HepG2 (cell line): ENCODE results near the gene GIPC1. TPM values are rescaled to one million over a fixed set of nuclear protein-coding genes. Genes with fewer than 3 reads are reported as not detected.

ENCODE experiments used
- CHD2 ChIP-seq: IDR thresholded peaks from 2 replicates; pipeline ENCODE4 v1.6.1; 2011; ENCODE audit warnings: low read depth, low read length, improper control_type of control experiment
- HMG20A ChIP-seq: IDR thresholded peaks from 2 replicates; pipeline ENCODE4 v1.6.1; 2016; ENCODE audit warnings: borderline replicate concordance
- KAT8 ChIP-seq: IDR thresholded peaks from 2 replicates; pipeline ENCODE4 v1.6.1; 2016; ENCODE audit warnings: missing genetic modification reagents, missing compliant biosample characterization
- KLF13 ChIP-seq: sonication (generic); formaldehyde crosslinking; IDR thresholded peaks from 2 replicates; pipeline ENCODE4 v1.4.0; 2020; ENCODE audit warnings: mild to moderate bottlenecking, missing genetic modification reagents
- KLF16 ChIP-seq, 2 experiments: sonication (generic) in 1 of 2; formaldehyde crosslinking in 1 of 2; IDR thresholded peaks; 2 replicates each; pipeline versions ENCODE4 v1.6.1 to v1.8.0; 2016 to 2023; ENCODE audit warnings: missing genetic modification reagents in 2 of 2, missing compliant biosample characterization in 1 of 2
- KMT2B ChIP-seq: IDR thresholded peaks from 2 replicates; pipeline ENCODE4 v1.6.1; 2016; ENCODE audit warnings: missing genetic modification reagents, missing compliant biosample characterization
- POLR2AphosphoS5 ChIP-seq: IDR thresholded peaks from 2 replicates; pipeline ENCODE4 v1.6.1; 2012; ENCODE audit warnings: low read depth, low read length
- PPARG ChIP-seq: conservative IDR thresholded peaks from 2 replicates; pipeline ENCODE4 v1.6.1; 2016; ENCODE audit warnings: missing biosample characterization, missing genetic modification reagents
- SP140L ChIP-seq: sonication (generic); formaldehyde crosslinking; IDR thresholded peaks from 2 replicates; pipeline ENCODE4 v1.4.0; 2020; ENCODE audit warnings: missing genetic modification reagents, borderline replicate concordance
- SRSF1 ChIP-seq: fragments of 200-400 bp; formaldehyde crosslinking; optimal IDR thresholded peaks from 2 replicates; pipeline ENCODE3; 2017; ENCODE audit warnings: mild to moderate bottlenecking, low read depth, low read length, moderate library complexity
- STAG1 ChIP-seq: sonication (generic); formaldehyde crosslinking; IDR thresholded peaks from 2 replicates; pipeline ENCODE4 v1.4.0; 2020; ENCODE audit warnings: missing genetic modification reagents
- TBL1XR1 ChIP-seq: fragments of 150-350 bp; IDR thresholded peaks from 2 replicates; pipeline ENCODE4 v1.6.1; 2014; ENCODE audit warnings: borderline replicate concordance, low read length; ENCODE audit not compliant: partially characterized antibody
- TCF7 ChIP-seq: sonication (generic); IDR thresholded peaks from 2 replicates; pipeline ENCODE4 v1.6.1; 2016; ENCODE audit warnings: antibody characterized with exemption, low read depth
- YEATS4 ChIP-seq: sonication (generic); formaldehyde crosslinking; IDR thresholded peaks from 2 replicates; pipeline ENCODE4 v1.4.0; 2020; ENCODE audit warnings: missing genetic modification reagents, borderline replicate concordance
- ZFP62 ChIP-seq: sonication (generic); formaldehyde crosslinking; IDR thresholded peaks from 2 replicates; pipeline ENCODE4 v1.4.0; 2020; ENCODE audit warnings: missing genetic modification reagents
- ZNF343 ChIP-seq: sonication (generic); formaldehyde crosslinking; IDR thresholded peaks from 2 replicates; pipeline ENCODE4 v1.4.0; 2020; ENCODE audit warnings: mild to moderate bottlenecking, missing genetic modification reagents
- ZNF383 ChIP-seq: sonication (generic); formaldehyde crosslinking; IDR thresholded peaks from 2 replicates; pipeline ENCODE4 v1.4.0; 2020; ENCODE audit warnings: missing genetic modification reagents, mild to moderate bottlenecking, borderline replicate concordance
- ZNF510 ChIP-seq: sonication (generic); formaldehyde crosslinking; IDR thresholded peaks from 2 replicates; pipeline ENCODE4 v1.4.0; 2020; ENCODE audit warnings: low read depth, mild to moderate bottlenecking, missing genetic modification reagents
- ZNF552 ChIP-seq: sonication (generic); formaldehyde crosslinking; IDR thresholded peaks from 2 replicates; pipeline ENCODE4 v1.9.0; 2022; ENCODE audit warnings: missing genetic modification reagents, mild to moderate bottlenecking, borderline replicate concordance
- ZNF713 ChIP-seq: sonication (generic); formaldehyde crosslinking; IDR thresholded peaks from 2 replicates; pipeline ENCODE4 v1.4.0; 2020; ENCODE audit warnings: mild to moderate bottlenecking, missing genetic modification reagents
- ZZZ3 ChIP-seq: sonication (generic); formaldehyde crosslinking; IDR thresholded peaks from 2 replicates; pipeline ENCODE4 v1.4.0; 2020; ENCODE audit warnings: missing genetic modification reagents, mild to moderate bottlenecking, borderline replicate concordance
- polyA plus RNA-seq, 8 experiments: library from polyadenylated mRNA; depleted of rRNA in 3 of 8; stranded (reverse) in 7 of 8; unstranded in 1 of 8; fragments of >200 nt; fragmentation: Illumina TruSeq in 4 of 8; extraction: Trizol in 4 of 8; gene quantifications; 2 replicates each; pipeline versions ENCODE4 v1.2.1 to v1.2.3, GENCODE V29; 2011 to 2016; ENCODE audit warnings: low read depth in 4 of 8, missing spikeins in 1 of 8, mixed read lengths in 1 of 8; ENCODE audit not compliant: insufficient read depth in 1 of 8
- total RNA-seq, 5 experiments: library from RNA; depleted of rRNA; stranded (reverse); fragments of >200 nt; fragmentation: Illumina TruSeq; extraction: Trizol; gene quantifications; 2 replicates each; pipeline ENCODE4 v1.2.3, GENCODE V29; 2016; ENCODE audit warnings: low read depth in 1 of 5
- TF ChIP-seq, protein P1 (sequence below): sonication (generic); formaldehyde crosslinking; IDR thresholded peaks from 2 replicates; pipeline ENCODE4 v1.4.0; 2020; ENCODE audit warnings: missing genetic modification reagents
- TF ChIP-seq, protein P2 (sequence below): sonication (generic); formaldehyde crosslinking; IDR thresholded peaks from 2 replicates; pipeline ENCODE4 v1.5.1; 2020; ENCODE audit warnings: mild to moderate bottlenecking, missing genetic modification reagents, borderline replicate concordance
- TF ChIP-seq, protein P3 (sequence below): sonication (generic); formaldehyde crosslinking; IDR thresholded peaks from 2 replicates; pipeline ENCODE4 v1.4.0; 2020; ENCODE audit warnings: missing genetic modification reagents
- TF ChIP-seq, protein P4 (sequence below): sonication (generic); formaldehyde crosslinking; IDR thresholded peaks from 2 replicates; pipeline ENCODE4 v1.8.1; 2023; ENCODE audit warnings: mild to moderate bottlenecking, moderate library complexity, missing genetic modification reagents
- TF ChIP-seq, protein P5 (sequence below): IDR thresholded peaks from 2 replicates; pipeline ENCODE4 v1.6.1; 2012; ENCODE audit warnings: inconsistent platforms

GIPC1 gene
- total and polyA plus RNA-seq, 2 of the 13 experiments (the other 11 are each of a cell fraction or from before 2014, with no cell fraction given), result 27.1 to 48.1 TPM

DNA sequence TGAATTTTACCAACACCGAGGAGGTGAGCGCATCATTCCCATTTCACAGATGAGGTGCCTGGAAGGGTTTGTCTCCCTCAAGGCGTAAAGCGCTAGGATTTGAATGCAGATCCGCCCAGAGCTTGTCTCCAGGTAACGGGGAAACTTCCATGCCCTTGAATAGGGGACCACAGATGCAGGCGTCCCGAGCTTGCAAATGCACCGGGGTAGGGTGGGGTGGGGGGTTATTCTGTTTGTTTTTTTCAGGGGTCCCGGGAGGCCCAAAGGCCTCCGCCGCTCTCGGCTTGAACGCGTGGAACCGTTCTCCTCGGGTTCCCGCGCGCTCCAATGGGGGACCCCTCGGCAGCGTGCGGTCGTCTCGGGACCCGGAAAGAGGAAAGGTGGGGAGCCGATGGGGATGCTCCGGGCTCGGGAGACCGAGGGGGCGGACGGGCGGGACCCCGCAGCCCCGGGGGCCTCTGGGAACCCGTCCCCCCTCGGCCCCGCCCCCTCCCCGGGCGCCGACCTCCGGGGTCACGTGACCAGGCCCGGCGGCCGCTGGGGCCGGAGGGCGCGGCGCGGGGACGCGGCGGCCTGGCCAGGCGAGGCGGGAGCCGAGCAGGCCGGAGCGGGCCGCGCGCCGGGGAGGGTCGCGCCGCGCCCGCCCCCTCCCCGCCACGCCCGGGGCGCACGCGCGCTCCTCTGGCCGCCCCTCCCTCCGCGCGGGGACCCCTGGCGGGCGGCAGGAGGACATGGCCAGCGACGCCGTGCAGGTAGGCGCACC, 63.0 kb downstream of the GIPC1 start, which contains the start of gene PKN1 (continued):
- no peak for TF ChIP-seq ZNF343 (CRISPR knock-in tag)
- 0 out of 2 replicates have a peak, but pooled peaks have one; percentile 18 for TF ChIP-seq ZNF713
- no peak for TF ChIP-seq TBL1XR1
- TF ChIP-seq, protein P1, sequence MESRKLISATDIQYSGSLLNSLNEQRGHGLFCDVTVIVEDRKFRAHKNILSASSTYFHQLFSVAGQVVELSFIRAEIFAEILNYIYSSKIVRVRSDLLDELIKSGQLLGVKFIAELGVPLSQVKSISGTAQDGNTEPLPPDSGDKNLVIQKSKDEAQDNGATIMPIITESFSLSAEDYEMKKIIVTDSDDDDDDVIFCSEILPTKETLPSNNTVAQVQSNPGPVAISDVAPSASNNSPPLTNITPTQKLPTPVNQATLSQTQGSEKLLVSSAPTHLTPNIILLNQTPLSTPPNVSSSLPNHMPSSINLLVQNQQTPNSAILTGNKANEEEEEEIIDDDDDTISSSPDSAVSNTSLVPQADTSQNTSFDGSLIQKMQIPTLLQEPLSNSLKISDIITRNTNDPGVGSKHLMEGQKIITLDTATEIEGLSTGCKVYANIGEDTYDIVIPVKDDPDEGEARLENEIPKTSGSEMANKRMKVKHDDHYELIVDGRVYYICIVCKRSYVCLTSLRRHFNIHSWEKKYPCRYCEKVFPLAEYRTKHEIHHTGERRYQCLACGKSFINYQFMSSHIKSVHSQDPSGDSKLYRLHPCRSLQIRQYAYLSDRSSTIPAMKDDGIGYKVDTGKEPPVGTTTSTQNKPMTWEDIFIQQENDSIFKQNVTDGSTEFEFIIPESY (CRISPR knock-in tag), result peak; percentile 89
- no peak for TF ChIP-seq KLF13 (CRISPR knock-in tag)
- no peak for TF ChIP-seq ZNF383
- TF ChIP-seq CHD2, result no peak
- peak; percentile 33; the same call in 1 of the 2 replicates for TF ChIP-seq POLR2AphosphoS5
- TF ChIP-seq, protein P2, sequence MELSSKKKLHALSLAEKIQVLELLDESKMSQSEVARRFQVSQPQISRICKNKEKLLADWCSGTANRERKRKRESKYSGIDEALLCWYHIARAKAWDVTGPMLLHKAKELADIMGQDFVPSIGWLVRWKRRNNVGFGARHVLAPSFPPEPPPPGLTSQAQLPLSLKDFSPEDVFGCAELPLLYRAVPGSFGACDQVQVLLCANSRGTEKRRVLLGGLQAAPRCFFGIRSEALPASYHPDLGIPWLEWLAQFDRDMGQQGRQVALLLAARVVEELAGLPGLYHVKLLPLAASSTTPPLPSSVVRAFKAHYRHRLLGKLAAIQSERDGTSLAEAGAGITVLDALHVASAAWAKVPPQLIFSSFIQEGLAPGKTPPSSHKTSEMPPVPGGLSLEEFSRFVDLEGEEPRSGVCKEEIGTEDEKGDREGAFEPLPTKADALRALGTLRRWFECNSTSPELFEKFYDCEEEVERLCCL (CRISPR knock-in tag), result no peak
- no peak for TF ChIP-seq TCF7
- peak; percentile 35; the same call in 1 of the 2 replicates for TF ChIP-seq YEATS4 (CRISPR knock-in tag)
- TF ChIP-seq ZZZ3 (CRISPR knock-in tag), result 0 out of 2 replicates have a peak, but pooled peaks have one; percentile 42
- TF ChIP-seq KMT2B (CRISPR knock-in tag), result no peak
- TF ChIP-seq KLF16 (CRISPR knock-in tag; IDR thresholded peaks at IDR 0.05), result 0 out of 4 replicates have a peak, but pooled peaks of 1 of the 2 experiments have one; percentile 28
- no peak for TF ChIP-seq ZFP62
- TF ChIP-seq, protein P3, sequence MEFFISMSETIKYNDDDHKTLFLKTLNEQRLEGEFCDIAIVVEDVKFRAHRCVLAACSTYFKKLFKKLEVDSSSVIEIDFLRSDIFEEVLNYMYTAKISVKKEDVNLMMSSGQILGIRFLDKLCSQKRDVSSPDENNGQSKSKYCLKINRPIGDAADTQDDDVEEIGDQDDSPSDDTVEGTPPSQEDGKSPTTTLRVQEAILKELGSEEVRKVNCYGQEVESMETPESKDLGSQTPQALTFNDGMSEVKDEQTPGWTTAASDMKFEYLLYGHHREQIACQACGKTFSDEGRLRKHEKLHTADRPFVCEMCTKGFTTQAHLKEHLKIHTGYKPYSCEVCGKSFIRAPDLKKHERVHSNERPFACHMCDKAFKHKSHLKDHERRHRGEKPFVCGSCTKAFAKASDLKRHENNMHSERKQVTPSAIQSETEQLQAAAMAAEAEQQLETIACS, result no peak
- no peak for TF ChIP-seq ZNF552
- TF ChIP-seq PPARG (CRISPR knock-in tag), result no peak
- TF ChIP-seq, protein P4, sequence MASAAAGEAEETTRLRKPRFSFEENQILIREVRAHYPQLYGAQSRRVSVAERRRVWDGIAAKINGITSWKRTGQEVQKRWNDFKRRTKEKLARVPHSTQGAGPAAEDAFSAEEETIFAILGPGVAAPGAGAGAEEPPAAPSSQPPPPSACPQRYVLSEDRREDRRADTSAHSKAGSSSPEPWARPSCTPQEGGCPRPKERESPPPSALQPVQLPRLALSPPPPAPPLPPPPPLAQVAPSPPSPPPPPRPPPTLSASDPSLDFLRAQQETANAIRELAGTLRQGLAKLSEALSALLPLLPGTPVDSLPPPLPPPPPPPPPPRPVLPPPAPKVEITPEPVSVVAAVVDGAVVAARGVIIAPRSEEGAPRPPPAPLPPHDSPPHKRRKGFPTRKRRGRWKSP (CRISPR knock-in tag), result no peak
- TF ChIP-seq STAG1 (CRISPR knock-in tag), result no peak
- TF ChIP-seq, protein P5, sequence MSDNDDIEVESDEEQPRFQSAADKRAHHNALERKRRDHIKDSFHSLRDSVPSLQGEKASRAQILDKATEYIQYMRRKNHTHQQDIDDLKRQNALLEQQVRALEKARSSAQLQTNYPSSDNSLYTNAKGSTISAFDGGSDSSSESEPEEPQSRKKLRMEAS, result 0 out of 2 replicates have a peak, but pooled peaks have one; percentile 11
- TF ChIP-seq SP140L (CRISPR knock-in tag), result no peak
- TF ChIP-seq SRSF1, result no peak
- TF ChIP-seq HMG20A (CRISPR knock-in tag), result no peak
- no peak for TF ChIP-seq ZNF510 (CRISPR knock-in tag)
- TF ChIP-seq KAT8 (CRISPR knock-in tag), result peak; percentile 60; the same call in 1 of the 2 replicates
